HL-60 (cell line): Measurements from ENCODE around the gene IL22RA1.

Experiments
- CTCF ChIP-seq: IDR thresholded peaks from one replicate; pipeline ENCODE4 v1.5.1; 2011; ENCODE audit warnings: low read length, control low read depth, inconsistent platforms; ENCODE audit not compliant: insufficient read depth
- GABPA ChIP-seq: IDR thresholded peaks from 2 replicates; pipeline ENCODE4 v1.6.1; 2012; ENCODE audit warnings: low read depth
- POLR2AphosphoS5 ChIP-seq: IDR thresholded peaks from 2 replicates; pipeline ENCODE4 v1.6.1; 2012; ENCODE audit warnings: low read depth
- REST ChIP-seq: IDR thresholded peaks from 2 replicates; pipeline ENCODE4 v1.6.1; 2012; ENCODE audit warnings: low read depth; ENCODE audit not compliant: insufficient replicate concordance

- no peak for TF ChIP-seq GABPA
- no peak for TF ChIP-seq CTCF
- TF ChIP-seq POLR2AphosphoS5, result no peak
- TF ChIP-seq REST, result no peak
These were observed 2.2 kb downstream of the IL22RA1 start for GRCh38 chr1:24140741-24141181.
